ENCODE data around the gene DNAJC5G. TPM values are rescaled to one million over a fixed set of nuclear protein-coding genes. Genes with fewer than 3 reads are reported as not detected.

The DNAJC5G gene
- total RNA-seq, 1 donor from 2014 or later, result not detected

DNA sequence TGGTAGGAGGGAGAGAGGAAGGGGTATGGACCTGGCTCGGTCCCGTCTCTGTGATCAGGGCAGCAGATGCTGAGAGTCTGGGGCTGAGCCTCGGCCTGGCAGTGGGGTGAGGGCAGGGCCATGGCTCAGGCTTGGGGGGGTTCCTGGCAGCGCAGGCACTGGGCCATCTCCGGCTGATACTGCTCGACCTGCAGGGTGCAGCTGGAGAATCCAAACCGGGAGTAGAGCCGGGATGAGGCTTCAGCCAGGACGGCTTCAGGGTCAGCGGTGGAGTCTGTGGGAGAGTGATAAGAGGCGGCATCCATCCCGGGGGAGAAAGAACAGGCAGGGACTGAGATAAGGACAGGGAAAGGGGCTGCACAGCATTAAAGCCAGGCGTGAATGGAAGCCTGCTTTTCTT, 20.0 kb upstream of the DNAJC5G start:
- intact Hi-C loops (cut with DNase I), result no loop called here
- Histone ChIP-seq H3K4me3 (no peak overlapping the region), H3K4me1 (peaks cover 3 to 8% of the 10 kb centered on the region in 2 donors), H3K27ac (peak overlapping the region in 1 of 2 donors; percentile 61), H3K27me3 (no peaks in the 10 kb centered on the region), H3K36me3 (no peaks in the 10 kb centered on the region), H3K9me3 (no peaks in the 10 kb centered on the region)
- TF ChIP-seq, protein P1, sequence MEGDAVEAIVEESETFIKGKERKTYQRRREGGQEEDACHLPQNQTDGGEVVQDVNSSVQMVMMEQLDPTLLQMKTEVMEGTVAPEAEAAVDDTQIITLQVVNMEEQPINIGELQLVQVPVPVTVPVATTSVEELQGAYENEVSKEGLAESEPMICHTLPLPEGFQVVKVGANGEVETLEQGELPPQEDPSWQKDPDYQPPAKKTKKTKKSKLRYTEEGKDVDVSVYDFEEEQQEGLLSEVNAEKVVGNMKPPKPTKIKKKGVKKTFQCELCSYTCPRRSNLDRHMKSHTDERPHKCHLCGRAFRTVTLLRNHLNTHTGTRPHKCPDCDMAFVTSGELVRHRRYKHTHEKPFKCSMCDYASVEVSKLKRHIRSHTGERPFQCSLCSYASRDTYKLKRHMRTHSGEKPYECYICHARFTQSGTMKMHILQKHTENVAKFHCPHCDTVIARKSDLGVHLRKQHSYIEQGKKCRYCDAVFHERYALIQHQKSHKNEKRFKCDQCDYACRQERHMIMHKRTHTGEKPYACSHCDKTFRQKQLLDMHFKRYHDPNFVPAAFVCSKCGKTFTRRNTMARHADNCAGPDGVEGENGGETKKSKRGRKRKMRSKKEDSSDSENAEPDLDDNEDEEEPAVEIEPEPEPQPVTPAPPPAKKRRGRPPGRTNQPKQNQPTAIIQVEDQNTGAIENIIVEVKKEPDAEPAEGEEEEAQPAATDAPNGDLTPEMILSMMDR (IDR thresholded peaks at IDR 0.05), result no peak
- no peak for DNase-seq (ENCODE audit: low spot score in 2 of 2)

DNA sequence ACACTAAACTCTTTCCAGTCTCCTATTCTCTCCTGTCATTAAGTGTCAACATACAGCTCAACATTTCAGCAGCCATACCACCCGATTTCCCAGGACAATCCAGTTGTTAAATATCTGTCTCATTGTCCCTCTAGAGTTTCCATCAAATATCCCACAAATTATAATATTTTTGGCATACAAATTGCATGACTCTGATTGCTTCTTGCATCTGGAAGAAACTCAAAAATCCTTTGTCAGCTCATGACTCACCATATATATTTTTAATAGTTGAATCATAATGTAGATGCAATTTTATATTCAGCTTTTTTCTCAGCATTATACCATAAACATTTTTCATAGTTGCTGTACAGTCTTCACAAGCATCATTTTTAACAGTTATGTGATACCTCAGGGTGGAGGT, 19.6 kb upstream of the DNAJC5G start:
- intact Hi-C loops (cut with DNase I), result no loop called here
- Histone ChIP-seq H3K27ac (peak overlapping the region in 1 of 2 donors; percentile 61), H3K9me3 (no peaks in the 10 kb centered on the region), H3K27me3 (no peaks in the 10 kb centered on the region), H3K36me3 (no peaks in the 10 kb centered on the region), H3K4me3 (no peak overlapping the region), H3K4me1 (peaks cover 3 to 8% of the 10 kb centered on the region in 2 donors)
- TF ChIP-seq, protein P1 (IDR thresholded peaks at IDR 0.05), result no peak
- DNase-seq (ENCODE audit: low spot score in 2 of 2), result no peak

DNA sequence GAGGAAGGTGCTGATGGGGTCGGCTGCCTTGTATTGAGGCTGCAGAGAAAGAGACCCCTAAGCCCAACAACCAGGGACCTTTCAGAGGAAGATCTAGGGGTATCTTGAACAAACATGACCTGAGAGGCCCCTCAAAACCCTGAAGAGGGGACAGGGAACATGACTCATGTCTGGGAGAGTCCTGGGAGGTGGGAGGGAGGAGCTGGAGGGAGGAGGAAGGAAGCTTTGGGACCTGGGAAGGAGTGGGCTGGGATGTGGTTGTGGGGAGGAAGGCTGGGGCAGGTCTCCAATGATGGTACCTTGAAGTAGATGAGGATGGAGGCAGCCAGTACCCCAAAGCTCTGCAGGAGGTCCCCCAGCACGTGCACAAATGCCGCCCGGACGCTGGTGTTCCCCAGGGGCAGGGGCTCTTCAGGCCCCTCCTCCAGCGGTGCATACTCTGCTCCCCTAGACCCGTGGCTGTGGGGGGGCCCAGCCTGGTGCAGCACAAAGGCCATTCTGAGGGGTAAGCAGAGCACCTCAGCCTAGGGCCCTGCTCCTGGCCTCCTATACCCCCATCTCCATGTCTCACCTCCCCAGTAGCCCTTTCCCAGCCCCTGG, 18.3 kb upstream of the DNAJC5G start:
- no peak for DNase-seq (ENCODE audit: low spot score in 2 of 2)
- H3K27me3 ChIP-seq, result no peaks in the 10 kb centered on the region

DNA sequence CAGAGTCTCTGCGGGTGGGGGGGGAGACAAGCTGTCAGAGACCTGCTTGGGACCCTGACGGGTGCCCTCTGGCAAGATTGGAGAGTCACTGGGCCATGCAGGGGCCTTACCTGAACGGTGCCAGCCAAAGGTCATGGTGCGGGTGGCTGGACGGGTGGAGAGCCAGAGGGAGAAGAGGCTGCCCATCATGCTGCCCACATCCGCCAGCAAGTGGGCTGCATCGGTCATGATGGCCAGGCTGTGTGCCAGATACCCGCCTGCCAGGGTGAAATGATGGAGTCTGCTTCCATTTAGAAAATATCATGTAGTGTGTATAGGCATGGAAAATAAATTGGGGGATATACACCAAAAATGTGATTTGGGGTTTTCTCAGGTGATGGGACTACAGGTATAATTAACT, 17.2 kb upstream of the DNAJC5G start:
- H3K36me3 ChIP-seq, result no peaks in the 10 kb centered on the region
- no peak overlapping the region for H3K27ac ChIP-seq
- H3K4me1 ChIP-seq, result peaks cover 12 to 15% of the 10 kb centered on the region in 2 donors
- intact Hi-C loops (cut with DNase I), result no loop called here
- no peaks in the 10 kb centered on the region for H3K9me3 ChIP-seq
- no peak for DNase-seq (ENCODE audit: low spot score in 2 of 2)
- H3K4me3 ChIP-seq, result no peak overlapping the region
- H3K27me3 ChIP-seq, result peaks cover 10% of the 10 kb centered on the region
- TF ChIP-seq, protein P1 (IDR thresholded peaks at IDR 0.05), result no peak

More for the DNA sequence above, 18.3 kb upstream of the DNAJC5G start:
- TF ChIP-seq, protein P1 (IDR thresholded peaks at IDR 0.05), result no peak
- H3K36me3 ChIP-seq, result no peaks in the 10 kb centered on the region
- H3K4me1 ChIP-seq, result peaks cover 3 to 8% of the 10 kb centered on the region in 2 donors
- H3K4me3 ChIP-seq, result no peak overlapping the region
- no peaks in the 10 kb centered on the region for H3K9me3 ChIP-seq
- H3K27ac ChIP-seq, result no peak overlapping the region
- intact Hi-C loops (cut with DNase I), result no loop called here

DNA sequence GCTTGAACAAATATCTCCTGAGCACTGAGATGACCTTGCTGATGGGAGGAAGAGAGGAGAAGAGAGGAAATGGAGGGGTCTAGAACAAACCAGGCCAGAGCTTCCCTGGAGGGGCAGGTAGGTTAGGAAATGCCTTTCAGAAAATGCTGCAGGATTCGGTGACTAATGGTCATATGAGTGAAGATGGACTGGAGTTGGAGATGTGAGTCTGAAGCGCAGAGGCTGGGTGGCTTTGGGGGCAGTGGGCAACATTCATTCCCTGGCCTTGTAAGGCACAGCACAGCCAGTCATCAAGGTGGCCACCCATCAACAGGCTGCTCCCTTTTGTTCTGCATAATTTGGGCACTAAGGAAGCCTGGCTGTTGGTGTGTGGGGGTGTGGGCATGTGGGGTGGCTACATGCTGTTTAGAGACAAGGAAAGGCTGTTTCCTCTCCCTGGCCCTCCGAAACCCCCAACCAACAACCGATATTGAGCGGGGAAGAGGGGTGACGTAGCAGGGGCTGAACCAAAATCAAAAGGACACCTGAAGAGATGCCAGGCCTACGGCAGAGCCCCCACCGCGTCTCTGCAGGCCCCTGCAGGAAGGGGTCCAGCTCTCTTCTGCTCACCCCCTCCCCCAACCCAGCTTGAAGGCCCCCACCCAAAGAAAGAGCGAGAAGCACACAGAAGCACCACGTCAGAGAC, 13.8 kb upstream of the DNAJC5G start:
- Histone ChIP-seq H3K27me3 (peaks cover 19% of the 10 kb centered on the region), H3K27ac (no peak overlapping the region), H3K9me3 (no peaks in the 10 kb centered on the region), H3K36me3 (no peaks in the 10 kb centered on the region), H3K4me3 (peak overlapping the region; percentile 59 to 67), H3K4me1 (peaks cover 9 to 29% of the 10 kb centered on the region in 2 donors)
- TF ChIP-seq, protein P1 (IDR thresholded peaks at IDR 0.05), result no peak
- intact Hi-C loops (cut with DNase I), result no loop called here
- DNase-seq (ENCODE audit: low spot score in 2 of 2), result no peak
